ENCODE results near the gene SH3RF2.
"Not testable (repeated sequence)": the region's sequence is repeated elsewhere in the genome, so short reads cannot be mapped to it uniquely, and the experiment has no call there.

The SH3RF2 gene

GRCh38 chr5:146103594-146103993, 167.2 kb downstream of the SH3RF2 start:
- H3K27me3 ChIP-seq (replicated peaks; ENCODE audit: control insufficient read depth, insufficient read depth, low read length, poor library complexity, severe bottlenecking), result no peaks in the 10 kb centered on the region
- no peak overlapping the region for H3K4me3 ChIP-seq (ENCODE audit: insufficient read depth, low read depth, low read length, poor library complexity, severe bottlenecking)
- DNase-seq, result no peak
- no peaks in the 10 kb centered on the region for H3K4me1 ChIP-seq (ENCODE audit: control insufficient read depth, insufficient read depth, low read length, poor library complexity, severe bottlenecking)
- no peaks in the 10 kb centered on the region for H3K36me3 ChIP-seq (ENCODE audit: control insufficient read depth, insufficient read depth, low read length)
- H3K27ac ChIP-seq (ENCODE audit: insufficient read depth, low read length, poor library complexity, severe bottlenecking), result no peak overlapping the region
- no peaks in the 10 kb centered on the region for H3K9me3 ChIP-seq (ENCODE audit: control insufficient read depth, low read length)

GRCh38 chr5:146105477-146105876, 169.1 kb downstream of the SH3RF2 start, which contains the start of gene PLAC8L1:
TSS of gene PLAC8L1 (minus strand) at chr5:146105577. CDS start at chr5:146104311, 1,266 bp downstream.
- Histone ChIP-seq H3K27ac (ENCODE audit: insufficient read depth, low read length, poor library complexity, severe bottlenecking) (no peak within 1 kb of the TSS), H3K9me3 (ENCODE audit: control insufficient read depth, low read length) (no peaks in the 10 kb centered on the region), H3K36me3 (ENCODE audit: control insufficient read depth, insufficient read depth, low read length) (no peaks in the 10 kb centered on the region), H3K27me3 (replicated peaks; ENCODE audit: control insufficient read depth, insufficient read depth, low read length, poor library complexity, severe bottlenecking) (no peaks in the 10 kb centered on the region), H3K4me3 (ENCODE audit: insufficient read depth, low read depth, low read length, poor library complexity, severe bottlenecking) (no peak within 1 kb of the TSS), H3K4me1 (ENCODE audit: control insufficient read depth, insufficient read depth, low read length, poor library complexity, severe bottlenecking) (no peaks in the 10 kb centered on the region)
- DNase-seq, result no peak

- Histone ChIP-seq H3K4me3 (ENCODE audit: insufficient read depth, low read depth, low read length, poor library complexity, severe bottlenecking) (no peak overlapping the region), H3K36me3 (ENCODE audit: control insufficient read depth, insufficient read depth, low read length) (peaks cover 5% of the 10 kb centered on the region)
Observed at GRCh38 chr5:146107901-146108300, 171.5 kb downstream of the SH3RF2 start.

GRCh38 chr5:146108870-146109269, 172.5 kb downstream of the SH3RF2 start:
- H3K4me3 ChIP-seq (ENCODE audit: insufficient read depth, low read depth, low read length, poor library complexity, severe bottlenecking); H3K27me3 ChIP-seq (replicated peaks; ENCODE audit: control insufficient read depth, insufficient read depth, low read length, poor library complexity, severe bottlenecking); H3K4me1 ChIP-seq (ENCODE audit: control insufficient read depth, insufficient read depth, low read length, poor library complexity, severe bottlenecking); H3K27ac ChIP-seq (ENCODE audit: insufficient read depth, low read length, poor library complexity, severe bottlenecking); H3K9me3 ChIP-seq (ENCODE audit: control insufficient read depth, low read length); DNase-seq: not testable (repeated sequence)
- peaks cover 11% of the 10 kb centered on the region for H3K36me3 ChIP-seq (ENCODE audit: control insufficient read depth, insufficient read depth, low read length)

More at GRCh38 chr5:146107901-146108300, 171.5 kb downstream of the SH3RF2 start:
- no peaks in the 10 kb centered on the region for H3K27me3 ChIP-seq (replicated peaks; ENCODE audit: control insufficient read depth, insufficient read depth, low read length, poor library complexity, severe bottlenecking)
- DNase-seq, result no peak
- no peaks in the 10 kb centered on the region for H3K9me3 ChIP-seq (ENCODE audit: control insufficient read depth, low read length)
- no peak overlapping the region for H3K27ac ChIP-seq (ENCODE audit: insufficient read depth, low read length, poor library complexity, severe bottlenecking)
- no peaks in the 10 kb centered on the region for H3K4me1 ChIP-seq (ENCODE audit: control insufficient read depth, insufficient read depth, low read length, poor library complexity, severe bottlenecking)

GRCh38 chr5:146109379-146109778, 173.0 kb downstream of the SH3RF2 start:
- Histone ChIP-seq H3K4me3 (ENCODE audit: insufficient read depth, low read depth, low read length, poor library complexity, severe bottlenecking) (no peak overlapping the region), H3K9me3 (ENCODE audit: control insufficient read depth, low read length) (no peaks in the 10 kb centered on the region), H3K4me1 (ENCODE audit: control insufficient read depth, insufficient read depth, low read length, poor library complexity, severe bottlenecking) (no peaks in the 10 kb centered on the region), H3K27ac (ENCODE audit: insufficient read depth, low read length, poor library complexity, severe bottlenecking) (no peak overlapping the region), H3K27me3 (replicated peaks; ENCODE audit: control insufficient read depth, insufficient read depth, low read length, poor library complexity, severe bottlenecking) (no peaks in the 10 kb centered on the region), H3K36me3 (ENCODE audit: control insufficient read depth, insufficient read depth, low read length) (peaks cover 15% of the 10 kb centered on the region)
- DNase-seq, result no peak

- H3K4me3 ChIP-seq (ENCODE audit: insufficient read depth, low read depth, low read length, poor library complexity, severe bottlenecking), result no peak overlapping the region
- H3K4me1 ChIP-seq (ENCODE audit: control insufficient read depth, insufficient read depth, low read length, poor library complexity, severe bottlenecking), result no peaks in the 10 kb centered on the region
- no peak for DNase-seq
- no peak overlapping the region for H3K27ac ChIP-seq (ENCODE audit: insufficient read depth, low read length, poor library complexity, severe bottlenecking)
- H3K27me3 ChIP-seq (replicated peaks; ENCODE audit: control insufficient read depth, insufficient read depth, low read length, poor library complexity, severe bottlenecking), result no peaks in the 10 kb centered on the region
- peaks cover 22% of the 10 kb centered on the region for H3K36me3 ChIP-seq (ENCODE audit: control insufficient read depth, insufficient read depth, low read length)
- no peaks in the 10 kb centered on the region for H3K9me3 ChIP-seq (ENCODE audit: control insufficient read depth, low read length)
Observed at GRCh38 chr5:146111409-146111808, 175.0 kb downstream of the SH3RF2 start.

GRCh38 chr5:146112476-146112875, 176.1 kb downstream of the SH3RF2 start:
- no peak overlapping the region for H3K27ac ChIP-seq (ENCODE audit: insufficient read depth, low read length, poor library complexity, severe bottlenecking)
- no peak overlapping the region for H3K4me3 ChIP-seq (ENCODE audit: insufficient read depth, low read depth, low read length, poor library complexity, severe bottlenecking)
- peaks cover 25% of the 10 kb centered on the region for H3K36me3 ChIP-seq (ENCODE audit: control insufficient read depth, insufficient read depth, low read length)
- H3K9me3 ChIP-seq (ENCODE audit: control insufficient read depth, low read length), result no peaks in the 10 kb centered on the region
- H3K27me3 ChIP-seq (replicated peaks; ENCODE audit: control insufficient read depth, insufficient read depth, low read length, poor library complexity, severe bottlenecking), result no peaks in the 10 kb centered on the region
- no peak for DNase-seq
- H3K4me1 ChIP-seq (ENCODE audit: control insufficient read depth, insufficient read depth, low read length, poor library complexity, severe bottlenecking), result no peaks in the 10 kb centered on the region

Measured in effector memory CD4-positive, alpha-beta T cell (primary cell).